NCI-H460 (cell line): ENCODE data around the gene TEX14. TPM values are rescaled to one million over a fixed set of nuclear protein-coding genes. Genes with fewer than 3 reads are reported as not detected.

Experiments used
- small RNA-seq, 2 experiments: library from RNA; depleted of rRNA; stranded (forward); fragments of <200 nt; gene quantifications; one replicate each; pipeline ENCODE3, GENCODE V24; 2014
- total RNA-seq: library from RNA; depleted of rRNA; stranded (reverse); fragments of >200 nt; shearing (Covaris generic); gene quantifications from 2 replicates; pipeline ENCODE4 v1.2.3, GENCODE V29; 2014; rRNA removed

The TEX14 gene
- total RNA-seq, 1 experiment from 2014 or later = 0.10 TPM

Small RNAs within 50 kb of the gene (small RNA-seq; reads per million reads assigned to genes)
- gene AC011195.1 (0 reads per million in 2 experiments), gene RF00012 (0 to 0.12 reads per million in 2 experiments), gene RNU1-108P (0 reads per million in 2 experiments), gene RNU1-52P (0 to 0.23 reads per million in 2 experiments), gene RNU1-85P (1.8 to 14.0 reads per million in 2 experiments)

Other genes starting within 250 kb of the TEX14 start
- not detected in 2 replicates for gene HSF5, start 203.6 kb downstream of the TEX14 start, total RNA-seq
- 25.5 and 26.1 TPM in 2 replicates for gene MTMR4, start 177.4 kb downstream of the TEX14 start, total RNA-seq
- 51.0 and 76.2 TPM in 2 replicates for gene RAD51C, start 557 bp upstream of the TEX14 start, total RNA-seq
- gene PPM1E, start 63.8 kb upstream of the TEX14 start, total RNA-seq = 0.87 and 0.92 TPM in 2 replicates